Bronchial epithelial cell (primary cell): ENCODE results near the gene SPEG. TPM values are rescaled to one million over a fixed set of nuclear protein-coding genes. Genes with fewer than 3 reads are reported as not detected.

Experiments used
- DNase-seq: peaks from one replicate; pipeline ENCODE4 v3.0.0-alpha.2; 2010; ENCODE audit warnings: low read depth
- FAIRE-seq: peaks from 2 replicates; lab custom pipeline; 2011; peaks lifted over from hg19 to GRCh38; lab: Jason Lieb, UNC
- H3K27me3 ChIP-seq: 2 replicates; pipeline ENCODE4 v1.5.1; 2011; ENCODE audit warnings: low read length; ENCODE audit not compliant: control insufficient read depth, insufficient read depth
- H3K36me3 ChIP-seq: 2 replicates; pipeline ENCODE4 v1.5.1; 2011; ENCODE audit warnings: low read length; ENCODE audit not compliant: control insufficient read depth, insufficient read depth
- H3K4me3 ChIP-seq: 2 replicates; pipeline ENCODE4 v1.5.1; 2011; ENCODE audit warnings: mild to moderate bottlenecking, low read depth, low read length, control low read depth
- CTCF ChIP-seq: IDR thresholded peaks from 2 replicates; pipeline ENCODE4 v1.5.1; 2011; ENCODE audit warnings: mild to moderate bottlenecking, moderate library complexity, low read length, control low read depth, inconsistent platforms; ENCODE audit not compliant: insufficient read depth, severe bottlenecking
- total RNA-seq: library from RNA; depleted of rRNA; stranded (reverse); fragments of >200 nt; gene quantifications from 2 replicates; pipeline ENCODE4 v1.2.1, GENCODE V29; 2014

The SPEG gene
- total RNA-seq, 1 donor from 2014 or later: 1.8 TPM

- Histone ChIP-seq H3K4me3 (no peak overlapping the region), H3K36me3 (peaks cover 1% of the 10 kb centered on the region), H3K27me3 (no peaks in the 10 kb centered on the region)
- TF ChIP-seq CTCF: no peak
- DNase-seq: no peak
- FAIRE-seq: peak; percentile 62
Observed at GRCh38 chr2:219465659-219466561, 31.3 kb downstream of the SPEG start.

- no peak overlapping the region for H3K4me3 ChIP-seq
- DNase-seq (peak; percentile 77), FAIRE-seq (no peak)
- no peaks in the 10 kb centered on the region for H3K27me3 ChIP-seq
- no peaks in the 10 kb centered on the region for H3K36me3 ChIP-seq
- no peak for TF ChIP-seq CTCF
Observed at GRCh38 chr2:219466816-219467735, 32.4 kb downstream of the SPEG start.

GRCh38 chr2:219467736-219468075 lies 33.1 kb downstream of the SPEG start:
- H3K27me3 ChIP-seq: no peaks in the 10 kb centered on the region
- no peak for TF ChIP-seq CTCF
- no peaks in the 10 kb centered on the region for H3K36me3 ChIP-seq
- no peak overlapping the region for H3K4me3 ChIP-seq
- DNase-seq (no peak), FAIRE-seq (no peak)

GRCh38 chr2:219468410-219469185 lies 34.0 kb downstream of the SPEG start:
- Histone ChIP-seq H3K27me3 (no peaks in the 10 kb centered on the region), H3K36me3 (peaks cover 2% of the 10 kb centered on the region), H3K4me3 (no peak overlapping the region)
- TF ChIP-seq CTCF: no peak
- FAIRE-seq: no peak
- no peak for DNase-seq

GRCh38 chr2:219469186-219469724 lies 34.6 kb downstream of the SPEG start:
- no peak for FAIRE-seq

More at GRCh38 chr2:219469186-219469724, 34.6 kb downstream of the SPEG start:
- DNase-seq: peak; percentile 86
- TF ChIP-seq CTCF: no peak
- H3K4me3 ChIP-seq: no peak overlapping the region
- H3K36me3 ChIP-seq: peaks cover 4% of the 10 kb centered on the region
- H3K27me3 ChIP-seq: no peaks in the 10 kb centered on the region
